ENCODE results near the gene ZFPM1. TPM values are rescaled to one million over a fixed set of nuclear protein-coding genes. Genes with fewer than 3 reads are reported as not detected.

Gene ZFPM1
- total and polyA plus RNA-seq, 2 experiments from 2014 or later = 0.53 to 2.2 TPM

DNA sequence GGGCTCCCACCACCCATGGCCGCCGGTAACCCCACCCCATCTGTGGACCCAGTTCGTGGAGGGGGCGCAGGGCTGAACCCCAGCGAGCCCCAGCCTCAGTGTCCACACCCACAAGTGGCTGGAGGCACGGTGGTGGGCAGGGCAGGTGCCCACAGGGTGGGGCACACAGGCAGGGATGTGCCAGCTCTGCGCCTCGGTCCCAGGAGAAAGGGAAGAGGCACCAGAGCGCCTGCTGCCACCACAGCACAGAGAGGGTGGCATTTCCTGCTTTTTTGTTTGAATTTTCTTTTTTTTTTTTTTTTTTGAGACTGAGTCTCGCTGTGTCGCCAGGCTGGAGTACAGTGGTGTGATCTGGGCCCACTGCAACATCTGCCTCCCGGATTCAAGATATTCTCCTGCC is 19.0 kb downstream of the ZFPM1 start (continued):
- TF ChIP-seq, protein P1, sequence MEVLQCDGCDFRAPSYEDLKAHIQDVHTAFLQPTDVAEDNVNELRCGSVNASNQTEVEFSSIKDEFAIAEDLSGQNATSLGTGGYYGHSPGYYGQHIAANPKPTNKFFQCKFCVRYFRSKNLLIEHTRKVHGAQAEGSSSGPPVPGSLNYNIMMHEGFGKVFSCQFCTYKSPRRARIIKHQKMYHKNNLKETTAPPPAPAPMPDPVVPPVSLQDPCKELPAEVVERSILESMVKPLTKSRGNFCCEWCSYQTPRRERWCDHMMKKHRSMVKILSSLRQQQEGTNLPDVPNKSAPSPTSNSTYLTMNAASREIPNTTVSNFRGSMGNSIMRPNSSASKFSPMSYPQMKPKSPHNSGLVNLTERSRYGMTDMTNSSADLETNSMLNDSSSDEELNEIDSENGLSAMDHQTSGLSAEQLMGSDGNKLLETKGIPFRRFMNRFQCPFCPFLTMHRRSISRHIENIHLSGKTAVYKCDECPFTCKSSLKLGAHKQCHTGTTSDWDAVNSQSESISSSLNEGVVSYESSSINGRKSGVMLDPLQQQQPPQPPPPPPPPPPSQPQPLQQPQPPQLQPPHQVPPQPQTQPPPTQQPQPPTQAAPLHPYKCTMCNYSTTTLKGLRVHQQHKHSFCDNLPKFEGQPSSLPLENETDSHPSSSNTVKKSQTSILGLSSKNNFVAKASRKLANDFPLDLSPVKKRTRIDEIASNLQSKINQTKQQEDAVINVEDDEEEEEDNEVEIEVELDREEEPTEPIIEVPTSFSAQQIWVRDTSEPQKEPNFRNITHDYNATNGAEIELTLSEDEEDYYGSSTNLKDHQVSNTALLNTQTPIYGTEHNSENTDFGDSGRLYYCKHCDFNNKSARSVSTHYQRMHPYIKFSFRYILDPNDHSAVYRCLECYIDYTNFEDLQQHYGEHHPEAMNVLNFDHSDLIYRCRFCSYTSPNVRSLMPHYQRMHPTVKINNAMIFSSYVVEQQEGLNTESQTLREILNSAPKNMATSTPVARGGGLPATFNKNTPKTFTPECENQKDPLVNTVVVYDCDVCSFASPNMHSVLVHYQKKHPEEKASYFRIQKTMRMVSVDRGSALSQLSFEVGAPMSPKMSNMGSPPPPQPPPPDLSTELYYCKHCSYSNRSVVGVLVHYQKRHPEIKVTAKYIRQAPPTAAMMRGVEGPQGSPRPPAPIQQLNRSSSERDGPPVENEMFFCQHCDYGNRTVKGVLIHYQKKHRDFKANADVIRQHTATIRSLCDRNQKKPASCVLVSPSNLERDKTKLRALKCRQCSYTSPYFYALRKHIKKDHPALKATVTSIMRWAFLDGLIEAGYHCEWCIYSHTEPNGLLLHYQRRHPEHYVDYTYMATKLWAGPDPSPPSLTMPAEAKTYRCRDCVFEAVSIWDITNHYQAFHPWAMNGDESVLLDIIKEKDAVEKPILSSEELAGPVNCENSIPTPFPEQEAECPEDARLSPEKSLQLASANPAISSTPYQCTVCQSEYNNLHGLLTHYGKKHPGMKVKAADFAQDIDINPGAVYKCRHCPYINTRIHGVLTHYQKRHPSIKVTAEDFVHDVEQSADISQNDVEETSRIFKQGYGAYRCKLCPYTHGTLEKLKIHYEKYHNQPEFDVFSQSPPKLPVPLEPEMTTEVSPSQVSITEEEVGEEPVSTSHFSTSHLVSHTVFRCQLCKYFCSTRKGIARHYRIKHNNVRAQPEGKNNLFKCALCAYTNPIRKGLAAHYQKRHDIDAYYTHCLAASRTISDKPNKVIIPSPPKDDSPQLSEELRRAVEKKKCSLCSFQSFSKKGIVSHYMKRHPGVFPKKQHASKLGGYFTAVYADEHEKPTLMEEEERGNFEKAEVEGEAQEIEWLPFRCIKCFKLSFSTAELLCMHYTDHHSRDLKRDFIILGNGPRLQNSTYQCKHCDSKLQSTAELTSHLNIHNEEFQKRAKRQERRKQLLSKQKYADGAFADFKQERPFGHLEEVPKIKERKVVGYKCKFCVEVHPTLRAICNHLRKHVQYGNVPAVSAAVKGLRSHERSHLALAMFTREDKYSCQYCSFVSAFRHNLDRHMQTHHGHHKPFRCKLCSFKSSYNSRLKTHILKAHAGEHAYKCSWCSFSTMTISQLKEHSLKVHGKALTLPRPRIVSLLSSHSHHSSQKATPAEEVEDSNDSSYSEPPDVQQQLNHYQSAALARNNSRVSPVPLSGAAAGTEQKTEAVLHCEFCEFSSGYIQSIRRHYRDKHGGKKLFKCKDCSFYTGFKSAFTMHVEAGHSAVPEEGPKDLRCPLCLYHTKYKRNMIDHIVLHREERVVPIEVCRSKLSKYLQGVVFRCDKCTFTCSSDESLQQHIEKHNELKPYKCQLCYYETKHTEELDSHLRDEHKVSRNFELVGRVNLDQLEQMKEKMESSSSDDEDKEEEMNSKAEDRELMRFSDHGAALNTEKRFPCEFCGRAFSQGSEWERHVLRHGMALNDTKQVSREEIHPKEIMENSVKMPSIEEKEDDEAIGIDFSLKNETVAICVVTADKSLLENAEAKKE (CRISPR knock-in tag; IDR thresholded peaks at IDR 0.05) = no peak
- TF ChIP-seq ZNF114 (CRISPR knock-in tag; IDR thresholded peaks at IDR 0.05) (no peak), NANOG (IDR thresholded peaks at IDR 0.05; ENCODE audit: borderline replicate concordance) (no peak), JUNB (IDR thresholded peaks at IDR 0.05; ENCODE audit: unreplicated experiment) (no peak), EZH2phosphoT487 (IDR thresholded peaks at IDR 0.05; ENCODE audit: unreplicated experiment) (no peak), EZH2 (IDR thresholded peaks at IDR 0.05; ENCODE audit: low read depth, unreplicated experiment) (no peak)
- TF ChIP-seq, protein P2, sequence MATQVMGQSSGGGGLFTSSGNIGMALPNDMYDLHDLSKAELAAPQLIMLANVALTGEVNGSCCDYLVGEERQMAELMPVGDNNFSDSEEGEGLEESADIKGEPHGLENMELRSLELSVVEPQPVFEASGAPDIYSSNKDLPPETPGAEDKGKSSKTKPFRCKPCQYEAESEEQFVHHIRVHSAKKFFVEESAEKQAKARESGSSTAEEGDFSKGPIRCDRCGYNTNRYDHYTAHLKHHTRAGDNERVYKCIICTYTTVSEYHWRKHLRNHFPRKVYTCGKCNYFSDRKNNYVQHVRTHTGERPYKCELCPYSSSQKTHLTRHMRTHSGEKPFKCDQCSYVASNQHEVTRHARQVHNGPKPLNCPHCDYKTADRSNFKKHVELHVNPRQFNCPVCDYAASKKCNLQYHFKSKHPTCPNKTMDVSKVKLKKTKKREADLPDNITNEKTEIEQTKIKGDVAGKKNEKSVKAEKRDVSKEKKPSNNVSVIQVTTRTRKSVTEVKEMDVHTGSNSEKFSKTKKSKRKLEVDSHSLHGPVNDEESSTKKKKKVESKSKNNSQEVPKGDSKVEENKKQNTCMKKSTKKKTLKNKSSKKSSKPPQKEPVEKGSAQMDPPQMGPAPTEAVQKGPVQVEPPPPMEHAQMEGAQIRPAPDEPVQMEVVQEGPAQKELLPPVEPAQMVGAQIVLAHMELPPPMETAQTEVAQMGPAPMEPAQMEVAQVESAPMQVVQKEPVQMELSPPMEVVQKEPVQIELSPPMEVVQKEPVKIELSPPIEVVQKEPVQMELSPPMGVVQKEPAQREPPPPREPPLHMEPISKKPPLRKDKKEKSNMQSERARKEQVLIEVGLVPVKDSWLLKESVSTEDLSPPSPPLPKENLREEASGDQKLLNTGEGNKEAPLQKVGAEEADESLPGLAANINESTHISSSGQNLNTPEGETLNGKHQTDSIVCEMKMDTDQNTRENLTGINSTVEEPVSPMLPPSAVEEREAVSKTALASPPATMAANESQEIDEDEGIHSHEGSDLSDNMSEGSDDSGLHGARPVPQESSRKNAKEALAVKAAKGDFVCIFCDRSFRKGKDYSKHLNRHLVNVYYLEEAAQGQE (IDR thresholded peaks at IDR 0.05; ENCODE audit: unreplicated experiment) = no peak

All from GM23338 (cell line).